Activated naive CD8-positive, alpha-beta T cell treated with anti-CD3 and anti-CD28 coated beads, Interleukin-2, amount 50 U/mL, for 24 hours (primary cell): ENCODE data around the gene MARK3.
A peak's percentile ranks its signal among the peaks of the same experiment; 100 is the strongest.

ENCODE experiments used
- ATAC-seq: fragments of 150-1000 bp; cut with Tn5 transposase; one replicate; pipeline ENCODE4 v1.10.0; 2021
- DNase-seq: peaks from one replicate; pipeline ENCODE4 v3.0.0; 2021
- H3K27ac Mint-ChIP-seq: one replicate; pipeline ENCODE4 v1.8.0; 2021; ENCODE audit warnings: mild to moderate bottlenecking, mixed read lengths
- H3K27me3 Mint-ChIP-seq: one replicate; pipeline ENCODE4 v1.8.0; 2021; ENCODE audit warnings: mixed read lengths
- H3K36me3 Mint-ChIP-seq: one replicate; pipeline ENCODE4 v1.8.0; 2021; ENCODE audit warnings: low read depth, mixed read lengths
- H3K4me1 Mint-ChIP-seq: one replicate; pipeline ENCODE4 v1.8.0; 2021; ENCODE audit warnings: mixed read lengths
- H3K4me3 Mint-ChIP-seq: one replicate; pipeline ENCODE4 v1.8.0; 2021; ENCODE audit warnings: mild to moderate bottlenecking, moderate library complexity, mixed read lengths
- H3K9me3 Mint-ChIP-seq: one replicate; pipeline ENCODE4 v1.8.0; 2021; ENCODE audit warnings: mixed read lengths

Gene MARK3

DNA sequence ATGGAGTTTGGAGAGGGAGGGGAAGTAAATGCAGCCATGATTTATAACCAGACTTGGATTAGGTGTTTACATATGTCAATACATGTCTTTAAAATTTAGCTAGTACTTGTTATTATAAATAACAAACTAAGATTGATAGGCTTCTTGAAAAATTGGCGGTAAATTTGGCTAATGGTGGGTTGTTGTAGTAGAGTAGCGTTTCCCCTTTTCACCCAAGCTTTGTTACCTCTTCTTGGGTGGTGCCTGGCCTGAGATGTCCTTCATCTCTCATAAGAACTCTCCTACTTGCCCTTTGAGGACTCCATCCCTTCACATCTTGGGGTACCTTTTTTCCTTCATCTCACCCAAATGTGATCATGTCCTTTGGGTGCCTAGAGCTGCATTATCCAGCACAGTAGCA is 11.2 kb downstream of the MARK3 start:
- peaks cover 70% of the 10 kb centered on the region for H3K4me1 Mint-ChIP-seq
- H3K36me3 Mint-ChIP-seq = peaks cover 4% of the 10 kb centered on the region
- no peak for DNase-seq
- no peak overlapping the region for H3K27ac Mint-ChIP-seq
- H3K9me3 Mint-ChIP-seq = no peaks in the 10 kb centered on the region
- H3K27me3 Mint-ChIP-seq = no peaks in the 10 kb centered on the region
- no peak for ATAC-seq
- no peak overlapping the region for H3K4me3 Mint-ChIP-seq

DNA sequence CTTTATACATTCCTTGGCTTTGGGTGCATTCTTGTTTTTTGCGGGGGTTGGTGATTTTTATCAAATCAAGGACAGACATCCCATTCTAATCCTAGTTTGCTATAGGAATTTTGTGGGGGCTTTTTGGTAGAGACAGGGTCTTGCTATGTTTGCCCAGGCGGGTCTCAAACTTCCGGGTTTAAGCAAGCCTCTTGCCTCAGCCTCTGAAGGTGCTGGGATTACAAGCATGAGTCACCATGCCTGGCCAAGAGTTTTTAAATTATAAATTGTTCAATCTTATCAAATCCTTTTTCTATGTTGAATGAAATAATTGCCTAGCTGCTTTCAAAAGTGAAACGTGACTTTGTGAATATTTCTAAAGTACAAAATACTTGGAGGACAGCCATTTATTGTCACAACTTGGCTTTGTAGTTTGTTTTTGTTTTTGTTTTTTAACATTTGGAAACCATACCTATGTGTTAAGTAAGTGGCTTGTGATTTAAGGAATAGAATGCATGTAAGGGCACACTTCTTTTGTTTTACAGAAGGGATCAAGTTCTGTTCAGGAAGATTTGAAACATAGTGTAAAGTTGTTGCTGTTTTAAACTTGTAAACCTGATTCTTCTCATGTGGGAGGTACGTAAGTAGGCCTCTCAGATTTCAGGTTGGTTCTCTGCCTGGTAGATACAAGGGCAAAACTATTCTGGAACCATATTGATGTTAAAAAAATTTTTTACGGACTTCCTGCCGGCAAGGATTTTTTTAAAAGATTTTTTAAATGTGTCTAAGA is 13.4 kb downstream of the MARK3 start:
- Mint-ChIP-seq H3K27me3 (no peaks in the 10 kb centered on the region), H3K4me3 (no peak overlapping the region), H3K36me3 (peaks cover 6% of the 10 kb centered on the region), H3K9me3 (no peaks in the 10 kb centered on the region), H3K27ac (no peak overlapping the region), H3K4me1 (peaks cover 72% of the 10 kb centered on the region)
- DNase-seq (no peak), ATAC-seq (no peak)

DNA sequence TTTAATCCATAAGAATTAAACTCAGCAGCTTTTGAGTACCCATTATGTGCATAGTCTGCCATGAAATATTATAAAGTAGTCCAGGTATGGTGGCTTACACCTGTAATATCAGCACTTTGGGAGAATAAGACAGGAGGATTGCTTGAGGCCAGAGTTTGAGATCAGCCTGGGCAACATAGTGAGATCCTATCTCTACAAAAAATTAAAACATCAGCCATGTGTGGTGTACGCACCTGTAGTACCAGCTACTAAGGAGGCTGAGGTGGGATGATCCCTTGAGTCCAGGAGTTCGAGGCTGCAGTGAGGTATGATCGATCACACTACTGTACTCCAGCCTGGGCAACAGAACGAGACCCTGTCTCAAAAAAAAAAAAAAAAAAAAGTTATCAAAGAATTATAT is 15.3 kb downstream of the MARK3 start:
- Mint-ChIP-seq H3K4me1 (peaks cover 63% of the 10 kb centered on the region), H3K9me3 (no peaks in the 10 kb centered on the region), H3K4me3 (no peak overlapping the region), H3K36me3 (peaks cover 6% of the 10 kb centered on the region), H3K27me3 (no peaks in the 10 kb centered on the region), H3K27ac (no peak overlapping the region)
- no peak for ATAC-seq
- DNase-seq = no peak

DNA sequence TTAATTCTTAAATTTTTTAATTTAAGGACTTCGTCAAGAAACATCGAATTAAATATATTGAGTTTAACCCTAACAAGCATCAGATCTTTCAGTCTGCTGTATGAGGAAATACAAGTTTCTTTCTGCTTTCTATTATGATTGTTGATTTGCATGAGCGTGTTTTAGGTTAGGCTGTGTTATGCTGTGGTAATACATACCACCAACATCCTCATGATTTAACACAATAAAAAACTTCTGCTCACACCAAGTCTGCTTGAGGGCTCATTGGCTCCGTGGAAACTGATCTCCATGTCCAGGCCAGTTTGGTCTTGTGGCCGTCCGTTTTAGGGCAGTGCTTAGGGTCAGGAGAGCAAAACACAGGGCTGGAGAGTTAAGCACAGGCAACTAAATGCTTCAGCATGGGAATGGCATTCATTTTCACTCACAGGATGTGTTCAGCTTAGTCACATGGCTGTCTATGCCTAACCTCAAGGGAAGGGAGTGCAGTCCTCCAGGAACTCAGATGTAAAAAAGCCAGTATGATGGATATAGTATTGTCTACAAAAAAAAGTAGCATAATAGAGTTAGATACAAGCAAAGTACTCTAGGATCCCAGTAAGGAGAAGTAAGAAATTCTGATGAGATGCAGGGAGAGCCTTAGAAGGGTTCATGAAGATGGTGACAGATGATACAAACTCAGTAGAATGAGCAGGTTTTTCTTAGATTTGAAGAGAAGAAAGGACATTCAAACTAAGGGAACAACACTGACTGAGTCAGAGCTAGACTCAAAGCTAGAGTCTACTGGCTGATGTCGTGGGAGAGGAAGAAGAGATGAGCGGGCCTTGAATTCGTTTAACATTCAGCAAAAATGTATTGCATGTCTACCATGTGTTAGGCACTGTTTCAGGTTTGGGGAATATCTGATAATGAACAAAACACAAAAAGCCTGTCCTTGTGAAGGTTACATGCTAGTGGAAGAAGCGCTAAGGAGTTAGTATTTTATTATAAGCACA is 16.3 kb downstream of the MARK3 start:
- DNase-seq (no peak), ATAC-seq (peak; percentile 86)
- Mint-ChIP-seq H3K9me3 (no peaks in the 10 kb centered on the region), H3K36me3 (peaks cover 7% of the 10 kb centered on the region), H3K27ac (peak overlapping the region; percentile 72), H3K4me3 (peak overlapping the region; percentile 0), H3K27me3 (no peaks in the 10 kb centered on the region), H3K4me1 (peaks cover 53% of the 10 kb centered on the region)

DNA sequence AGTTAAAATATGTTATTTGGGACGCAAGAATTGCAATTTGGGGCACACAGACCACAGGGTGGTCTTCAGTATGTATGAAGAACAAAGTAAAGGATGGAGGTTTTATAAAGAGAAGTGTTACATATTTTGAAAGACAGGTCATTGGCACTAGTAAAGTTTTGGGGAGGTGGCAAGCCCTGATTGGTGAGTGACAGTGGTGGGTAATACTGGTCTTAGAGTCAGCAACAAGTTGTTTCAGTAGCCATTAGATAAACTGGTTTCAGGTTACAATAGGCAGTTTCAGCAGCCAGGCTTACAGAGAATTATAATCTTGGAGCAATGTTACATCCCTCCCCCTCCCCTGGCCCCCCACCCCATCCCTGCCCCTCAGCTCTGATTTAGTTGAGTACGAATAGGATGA is 17.5 kb downstream of the MARK3 start:
- Mint-ChIP-seq H3K27me3 (no peaks in the 10 kb centered on the region), H3K27ac (no peak overlapping the region), H3K36me3 (peaks cover 12% of the 10 kb centered on the region), H3K4me3 (no peak overlapping the region), H3K4me1 (peaks cover 49% of the 10 kb centered on the region), H3K9me3 (no peaks in the 10 kb centered on the region)
- ATAC-seq (no peak), DNase-seq (no peak)

DNA sequence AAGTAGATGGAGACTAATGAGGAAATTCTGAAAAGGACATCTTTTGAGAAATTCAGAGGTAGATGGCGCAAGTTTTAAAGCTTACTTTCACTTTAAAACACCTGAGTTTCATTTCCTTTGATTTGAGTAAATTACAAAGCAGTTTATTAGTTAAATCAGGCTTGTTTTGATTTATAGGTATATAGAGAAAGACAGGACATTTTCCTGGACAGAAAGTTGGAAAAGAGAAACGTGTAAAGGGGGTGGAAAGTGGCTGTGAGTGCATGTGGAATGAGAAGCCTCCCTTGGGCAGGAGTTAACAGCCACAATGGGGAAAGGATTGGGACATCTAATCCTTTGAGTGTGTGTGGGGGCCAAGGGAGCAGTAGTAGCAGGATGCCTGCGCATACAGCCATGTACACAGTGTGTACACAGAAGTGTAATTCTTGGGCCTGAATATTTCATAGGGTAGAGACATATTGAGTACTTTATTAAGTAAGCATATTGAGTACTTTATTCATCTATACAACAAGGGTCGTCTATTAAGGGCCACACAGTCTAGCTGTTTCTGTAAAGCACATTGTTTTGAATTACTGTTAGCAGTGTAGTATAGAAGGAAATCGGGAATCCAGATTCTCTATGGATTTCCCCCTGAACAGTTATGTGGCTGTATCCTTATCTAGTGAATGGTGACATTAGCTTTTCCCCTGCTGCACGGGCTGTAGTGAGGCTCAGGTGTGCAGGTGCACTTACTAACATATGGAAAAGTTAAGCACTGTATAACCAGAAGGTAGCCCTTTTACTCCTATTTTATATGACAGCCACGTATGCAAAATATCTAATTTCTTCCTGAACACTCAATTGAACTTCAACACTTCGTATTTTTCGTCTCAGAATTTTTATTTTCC is 19.1 kb downstream of the MARK3 start:
- Mint-ChIP-seq H3K9me3 (no peaks in the 10 kb centered on the region), H3K4me1 (peaks cover 44% of the 10 kb centered on the region), H3K36me3 (peaks cover 24% of the 10 kb centered on the region), H3K27ac (peak overlapping the region; percentile 17), H3K27me3 (no peaks in the 10 kb centered on the region), H3K4me3 (no peak overlapping the region)
- DNase-seq (no peak), ATAC-seq (no peak)

DNA sequence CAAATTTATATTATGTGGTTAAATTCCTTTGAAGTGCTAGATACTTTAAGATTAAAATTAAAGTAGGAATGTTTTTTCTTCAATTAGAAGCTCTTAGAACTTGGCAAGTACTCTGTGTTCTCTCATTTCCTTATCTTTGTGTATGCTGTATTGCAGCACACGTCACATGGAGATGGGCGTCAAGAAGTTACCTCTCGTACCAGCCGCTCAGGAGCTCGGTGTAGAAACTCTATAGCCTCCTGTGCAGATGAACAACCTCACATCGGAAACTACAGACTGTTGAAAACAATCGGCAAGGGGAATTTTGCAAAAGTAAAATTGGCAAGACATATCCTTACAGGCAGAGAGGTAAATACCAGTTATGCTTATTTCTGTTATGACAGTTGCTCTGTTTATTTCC is 19.7 kb downstream of the MARK3 start:
- Mint-ChIP-seq H3K27me3 (no peaks in the 10 kb centered on the region), H3K4me1 (peaks cover 45% of the 10 kb centered on the region), H3K36me3 (peaks cover 26% of the 10 kb centered on the region), H3K4me3 (no peak overlapping the region), H3K9me3 (no peaks in the 10 kb centered on the region), H3K27ac (no peak overlapping the region)
- DNase-seq (no peak), ATAC-seq (no peak)

DNA sequence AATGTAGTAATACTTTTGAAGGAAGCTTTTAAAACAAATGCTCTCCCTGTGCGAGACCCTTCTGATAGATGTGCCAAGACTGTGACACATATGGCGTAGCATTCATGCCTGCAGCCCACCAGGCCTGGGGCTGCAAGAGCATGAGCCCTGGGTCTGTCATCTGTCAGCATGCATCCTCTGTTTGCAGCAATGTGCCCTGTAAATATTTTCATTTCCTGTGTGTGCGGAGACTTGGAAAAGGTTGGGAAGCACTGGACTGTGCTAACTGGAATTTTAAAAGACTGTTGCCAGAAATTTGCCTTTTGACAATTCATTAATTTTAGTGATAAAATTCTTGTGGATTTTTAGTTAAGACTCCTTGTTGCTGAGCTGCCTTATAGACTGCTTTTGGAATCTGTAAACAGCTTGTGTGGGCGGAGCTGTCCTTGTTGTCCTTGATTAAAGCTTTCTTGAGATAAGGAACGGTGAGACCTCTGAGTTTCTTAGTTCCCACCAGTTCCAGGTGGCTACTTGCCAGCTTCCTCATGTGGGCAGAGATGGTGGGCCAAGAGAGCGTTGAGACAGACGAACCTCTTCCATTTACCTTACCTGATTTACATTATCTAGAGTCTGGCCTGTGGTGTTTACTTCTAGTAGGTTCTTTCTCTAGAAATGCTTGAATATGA is 23.4 kb downstream of the MARK3 start:
- no peak for DNase-seq
- H3K27me3 Mint-ChIP-seq = no peaks in the 10 kb centered on the region
- peaks cover 18% of the 10 kb centered on the region for H3K4me1 Mint-ChIP-seq
- H3K9me3 Mint-ChIP-seq = no peaks in the 10 kb centered on the region
- H3K4me3 Mint-ChIP-seq = no peak overlapping the region
- no peak overlapping the region for H3K27ac Mint-ChIP-seq
- no peak for ATAC-seq
- H3K36me3 Mint-ChIP-seq = peaks cover 40% of the 10 kb centered on the region

DNA sequence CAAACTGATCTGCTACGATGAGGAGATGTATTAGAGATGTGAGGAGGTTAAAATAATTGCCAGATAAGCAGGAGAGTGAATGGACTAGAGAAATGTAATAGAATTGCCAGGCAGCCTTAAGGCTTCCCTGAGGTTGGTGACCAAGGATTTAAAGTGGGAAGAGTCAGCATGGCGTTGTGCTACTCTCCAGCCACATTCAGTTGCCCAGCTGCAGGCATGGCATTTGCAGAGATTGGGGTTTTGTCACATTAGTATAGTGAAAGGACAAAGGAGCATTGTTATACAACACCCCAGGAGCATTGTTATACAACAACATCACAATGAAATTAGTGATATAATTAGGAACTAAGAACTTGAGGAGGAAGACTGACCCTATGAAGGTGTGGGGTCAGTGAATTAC is 31.7 kb downstream of the MARK3 start:
- Mint-ChIP-seq H3K9me3 (no peaks in the 10 kb centered on the region), H3K36me3 (peaks cover 20% of the 10 kb centered on the region), H3K4me1 (peaks cover 26% of the 10 kb centered on the region), H3K27ac (peak overlapping the region; percentile 5), H3K4me3 (no peak overlapping the region), H3K27me3 (no peaks in the 10 kb centered on the region)
- ATAC-seq (no peak), DNase-seq (no peak)

DNA sequence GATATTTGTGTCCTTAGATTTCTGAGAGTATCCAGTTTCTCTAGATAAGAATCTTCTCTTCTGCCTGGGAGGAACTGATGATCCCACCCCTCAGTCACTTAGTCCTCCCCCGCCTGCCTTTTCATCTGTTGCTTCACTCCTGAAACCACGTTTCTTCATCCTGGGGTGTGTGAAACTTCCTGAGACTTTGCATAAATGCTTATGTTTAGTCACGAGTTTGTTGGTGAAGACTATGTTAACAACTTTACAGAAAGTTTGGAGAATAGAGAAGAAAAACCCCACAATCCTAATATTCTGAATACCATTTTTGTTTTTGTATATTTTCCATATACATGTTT is 33.2 kb downstream of the MARK3 start:
- no peak for DNase-seq
- H3K4me3 Mint-ChIP-seq = no peak overlapping the region
- no peak overlapping the region for H3K27ac Mint-ChIP-seq
- H3K9me3 Mint-ChIP-seq = no peaks in the 10 kb centered on the region
- peaks cover 42% of the 10 kb centered on the region for H3K4me1 Mint-ChIP-seq
- ATAC-seq = peak; percentile 33
- H3K27me3 Mint-ChIP-seq = no peaks in the 10 kb centered on the region
- peaks cover 15% of the 10 kb centered on the region for H3K36me3 Mint-ChIP-seq

DNA sequence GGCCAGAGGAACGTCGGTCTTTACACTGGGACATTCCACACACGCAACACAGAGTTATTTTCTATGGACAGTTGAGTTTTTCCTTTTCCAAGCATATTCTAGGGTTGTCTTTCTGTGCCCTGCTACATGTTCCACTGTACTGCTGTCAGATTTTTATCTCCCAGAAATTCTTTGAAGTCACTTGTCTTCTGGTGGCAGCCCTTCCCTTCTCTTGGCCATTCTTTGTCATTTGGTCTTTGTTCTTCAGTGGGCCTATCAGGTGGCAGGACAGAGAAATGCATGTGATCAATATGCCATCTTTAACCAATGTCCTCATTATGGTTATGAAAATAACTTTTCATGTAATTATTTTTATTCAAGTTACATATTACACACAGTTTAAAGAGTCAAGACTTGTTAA is 36.3 kb downstream of the MARK3 start:
- H3K27ac Mint-ChIP-seq = no peak overlapping the region
- ATAC-seq (no peak), DNase-seq (no peak)
- peaks cover 22% of the 10 kb centered on the region for H3K36me3 Mint-ChIP-seq
- H3K4me1 Mint-ChIP-seq = peaks cover 54% of the 10 kb centered on the region
- no peak overlapping the region for H3K4me3 Mint-ChIP-seq
- H3K9me3 Mint-ChIP-seq = no peaks in the 10 kb centered on the region
- no peaks in the 10 kb centered on the region for H3K27me3 Mint-ChIP-seq

DNA sequence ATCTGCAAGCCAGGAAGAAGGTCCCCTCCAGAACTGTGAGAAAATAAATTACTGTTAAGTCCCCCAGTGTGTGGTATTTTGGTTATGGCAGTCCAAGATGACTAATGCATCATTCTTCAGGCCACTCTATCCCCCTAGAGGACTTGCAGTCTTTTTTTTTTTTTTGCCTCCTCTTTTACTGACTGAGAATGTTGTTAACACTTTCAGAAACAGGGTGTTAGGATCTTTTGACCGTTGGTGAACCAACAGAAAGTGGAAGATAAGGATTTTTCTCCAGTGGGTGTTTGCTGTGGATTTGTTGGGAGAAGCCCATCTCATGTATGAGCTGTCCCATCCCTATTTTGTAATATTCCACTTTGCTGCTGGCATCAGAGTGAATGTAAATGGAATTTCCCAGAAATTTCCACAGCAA is 37.8 kb downstream of the MARK3 start:
- ATAC-seq = peak; percentile 20
- Mint-ChIP-seq H3K27ac (peak overlapping the region; percentile 77), H3K36me3 (peaks cover 13% of the 10 kb centered on the region), H3K4me3 (no peak overlapping the region), H3K9me3 (no peaks in the 10 kb centered on the region), H3K4me1 (peaks cover 54% of the 10 kb centered on the region), H3K27me3 (no peaks in the 10 kb centered on the region)
- DNase-seq = no peak

DNA sequence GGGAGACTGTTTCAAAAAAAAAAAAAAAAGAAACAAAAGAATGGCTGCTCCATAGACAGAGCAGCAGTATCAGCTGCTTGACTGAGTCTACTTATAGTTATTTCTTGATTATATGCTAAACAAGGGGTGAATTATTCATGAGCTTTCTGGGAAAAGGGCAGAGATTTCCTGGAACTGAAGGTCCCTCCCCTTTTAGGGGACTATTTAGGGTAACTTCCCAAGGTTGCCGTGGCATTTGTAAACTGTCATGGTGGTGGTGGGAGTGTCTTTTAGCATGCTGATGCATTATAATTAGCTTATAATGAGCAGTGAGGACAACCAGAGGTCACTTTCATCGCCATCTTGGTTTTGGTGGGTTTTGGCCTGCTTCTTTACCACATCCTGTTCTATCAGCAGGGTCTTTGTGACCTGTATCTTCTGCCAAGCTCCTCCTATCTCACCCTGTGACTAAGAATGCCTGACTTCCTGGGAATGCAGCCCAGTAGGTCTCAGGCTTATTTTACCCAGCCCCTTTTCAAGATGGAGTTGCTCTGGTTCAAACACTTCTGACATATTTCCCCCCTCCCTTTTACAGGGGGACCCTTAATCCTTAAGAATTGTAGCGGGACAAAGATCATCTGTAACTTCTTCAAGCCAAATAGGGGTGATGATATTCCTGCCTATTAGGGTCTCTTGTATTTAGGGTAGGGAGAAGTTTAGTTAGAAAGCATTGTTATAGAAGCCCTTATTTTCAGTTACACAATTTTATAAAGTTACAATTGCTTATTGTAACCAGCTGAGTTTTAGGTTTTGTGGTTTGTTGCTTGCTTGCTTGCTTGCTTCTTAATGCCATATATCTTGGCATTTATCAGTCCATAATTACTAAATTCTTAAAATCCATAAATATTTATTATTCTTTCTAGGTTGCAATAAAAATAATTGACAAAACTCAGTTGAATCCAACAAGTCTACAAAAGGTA is 42.5 kb downstream of the MARK3 start:
- H3K4me1 Mint-ChIP-seq = peaks cover 59% of the 10 kb centered on the region
- DNase-seq (peak; percentile 41), ATAC-seq (peak; percentile 75)
- peak overlapping the region; percentile 49 for H3K4me3 Mint-ChIP-seq
- H3K27me3 Mint-ChIP-seq = no peaks in the 10 kb centered on the region
- peaks cover 13% of the 10 kb centered on the region for H3K36me3 Mint-ChIP-seq
- H3K27ac Mint-ChIP-seq = peak overlapping the region; percentile 88
- H3K9me3 Mint-ChIP-seq = no peaks in the 10 kb centered on the region
